ENCODE data around the gene SAMD1.

The SAMD1 gene

GRCh38 chr19:14089662-14090508 is 666 bp downstream of the SAMD1 start:
- no peak for DNase-seq (ENCODE audit: low read depth)

- no peak for DNase-seq (ENCODE audit: low read depth)
These were observed 1.2 kb downstream of the SAMD1 start for GRCh38 chr19:14089412-14089661.

- DNase-seq (ENCODE audit: low read depth), result no peak
These were observed 1.7 kb downstream of the SAMD1 start for GRCh38 chr19:14088634-14089411.

GRCh38 chr19:14086098-14086497 is 4.5 kb downstream of the SAMD1 start:
- DNase-seq (ENCODE audit: low read depth), result no peak

GRCh38 chr19:14085309-14085995 is 5.1 kb downstream of the SAMD1 start, which contains the start of gene C19orf67:
Gene C19orf67 (minus strand): TSS chr19:14085783. CDS start chr19:14085627, 156 bp downstream.
- DNase-seq (ENCODE audit: low read depth), result no peak

- no peak for DNase-seq (ENCODE audit: low read depth)
These were observed 7.9 kb downstream of the SAMD1 start for GRCh38 chr19:14082675-14082960.

- DNase-seq (ENCODE audit: low read depth), result no peak
These were observed 8.5 kb downstream of the SAMD1 start for GRCh38 chr19:14081797-14082674.

- DNase-seq (ENCODE audit: low read depth), result peak; percentile 99
These were observed 9.4 kb downstream of the SAMD1 start for GRCh38 chr19:14080887-14081796.

GRCh38 chr19:14078411-14078810 is 12.1 kb downstream of the SAMD1 start:
- no peak for DNase-seq (ENCODE audit: low read depth)

- no peak for DNase-seq (ENCODE audit: low read depth)
These were observed 16.4 kb downstream of the SAMD1 start for GRCh38 chr19:14073925-14074838.

- peak; percentile 50 for DNase-seq (ENCODE audit: low read depth)
These were observed 17.2 kb downstream of the SAMD1 start for GRCh38 chr19:14073261-14073924.

- no peak for DNase-seq (ENCODE audit: low read depth)
These were observed 17.9 kb downstream of the SAMD1 start, which contains the start of gene MISP3 for GRCh38 chr19:14072535-14073260. Gene MISP3 (plus strand): TSS chr19:14072786. CDS start chr19:14073310, 524 bp downstream.

GRCh38 chr19:14070268-14071050 is 20.1 kb downstream of the SAMD1 start:
- DNase-seq (ENCODE audit: low read depth), result no peak

GRCh38 chr19:14066134-14066533 is 24.4 kb downstream of the SAMD1 start:
- DNase-seq (ENCODE audit: low read depth), result no peak

- DNase-seq (ENCODE audit: low read depth), result no peak
These were observed 27.4 kb downstream of the SAMD1 start for GRCh38 chr19:14063105-14063504.

GRCh38 chr19:14062558-14062855 is 28.0 kb downstream of the SAMD1 start:
- DNase-seq (ENCODE audit: low read depth), result no peak

GRCh38 chr19:14061751-14062557 is 28.6 kb downstream of the SAMD1 start, which contains the start of gene PALM3:
Gene PALM3 (minus strand): TSS chr19:14062076. CDS start chr19:14061980, 96 bp downstream.
- no peak for DNase-seq (ENCODE audit: low read depth)

Measured in stimulated activated CD8-positive, alpha-beta memory T cell treated with anti-CD3 and anti-CD28 coated beads, Interleukin-7, amount 100 ng/mL, for 24 hours (primary cell).